ENCODE data around the gene REXO5.

- TF ChIP-seq CTCF (IDR thresholded peaks at IDR 0.05) (no peak), ZFX (IDR thresholded peaks at IDR 0.05; ENCODE audit: borderline replicate concordance) (no peak)
Observed at GRCh38 chr16:20853143-20853542, 46.8 kb downstream of the REXO5 start.

All from 22Rv1 (cell line).